Activated T-helper 17 cell treated with anti-CD3 and anti-CD28 coated beads, Interleukin-2, amount 50 U/mL, for 72 hours (primary cell): ENCODE data around the gene RPUSD2. TPM values are rescaled to one million over a fixed set of nuclear protein-coding genes. Genes with fewer than 3 reads are reported as not detected.

Experiments used
- ATAC-seq: fragments of 150-1000 bp; cut with Tn5 transposase; replicated peaks from 2 replicates; pipeline ENCODE4 v1.10.0; 2021; ENCODE audit warnings: mild to moderate bottlenecking, moderate library complexity
- H3K27ac Mint-ChIP-seq: one replicate; pipeline ENCODE4 v1.8.0; 2022; ENCODE audit warnings: mixed read lengths
- H3K27me3 Mint-ChIP-seq: one replicate; pipeline ENCODE4 v1.8.0; 2022; ENCODE audit warnings: mixed read lengths
- H3K36me3 Mint-ChIP-seq: one replicate; pipeline ENCODE4 v1.8.0; 2022; ENCODE audit warnings: low read depth, mild to moderate bottlenecking, mixed read lengths
- H3K4me1 Mint-ChIP-seq: one replicate; pipeline ENCODE4 v1.8.0; 2022; ENCODE audit warnings: mixed read lengths
- H3K4me3 Mint-ChIP-seq: one replicate; pipeline ENCODE4 v1.8.0; 2022; ENCODE audit warnings: mild to moderate bottlenecking, mixed read lengths
- H3K9me3 Mint-ChIP-seq: one replicate; pipeline ENCODE4 v1.8.0; 2022; ENCODE audit warnings: mixed read lengths
- total RNA-seq, 2 donors: library from RNA; stranded (reverse); gene quantifications; one replicate each; pipeline ENCODE4 v1.2.3, GENCODE V29; 2022

Gene RPUSD2
- total RNA-seq, 2 donors from 2014 or later, result 8.5 to 14.2 TPM

- Mint-ChIP-seq H3K27me3 (no peaks in the 10 kb centered on the region), H3K9me3 (no peaks in the 10 kb centered on the region), H3K36me3 (no peaks in the 10 kb centered on the region), H3K4me3 (no peak overlapping the region), H3K4me1 (no peaks in the 10 kb centered on the region), H3K27ac (no peak overlapping the region)
- ATAC-seq, result no peak
Measured at GRCh38 chr15:40584191-40584590, 15.1 kb downstream of the RPUSD2 start.

- Mint-ChIP-seq H3K4me1 (peaks cover 19% of the 10 kb centered on the region), H3K9me3 (no peaks in the 10 kb centered on the region), H3K27me3 (no peaks in the 10 kb centered on the region), H3K27ac (peak overlapping the region; percentile 87), H3K4me3 (peak overlapping the region; percentile 89), H3K36me3 (peaks cover 10% of the 10 kb centered on the region)
- ATAC-seq, result no peak
Measured at GRCh38 chr15:40590667-40591050, 21.6 kb downstream of the RPUSD2 start.

- peaks cover 19% of the 10 kb centered on the region for H3K4me1 Mint-ChIP-seq
- H3K27me3 Mint-ChIP-seq, result no peaks in the 10 kb centered on the region
- H3K27ac Mint-ChIP-seq, result no peak overlapping the region
- no peak for ATAC-seq
- no peak overlapping the region for H3K4me3 Mint-ChIP-seq
- peaks cover 10% of the 10 kb centered on the region for H3K36me3 Mint-ChIP-seq
- no peaks in the 10 kb centered on the region for H3K9me3 Mint-ChIP-seq
Measured at GRCh38 chr15:40591389-40591788, 22.3 kb downstream of the RPUSD2 start.

- no peak for ATAC-seq
- H3K9me3 Mint-ChIP-seq, result no peaks in the 10 kb centered on the region
- H3K27ac Mint-ChIP-seq, result peak overlapping the region; percentile 99
- peak overlapping the region; percentile 90 for H3K4me3 Mint-ChIP-seq
- peaks cover 10% of the 10 kb centered on the region for H3K36me3 Mint-ChIP-seq
- H3K27me3 Mint-ChIP-seq, result no peaks in the 10 kb centered on the region
- H3K4me1 Mint-ChIP-seq, result peaks cover 19% of the 10 kb centered on the region
Measured at GRCh38 chr15:40593165-40593564, 24.1 kb downstream of the RPUSD2 start.

- ATAC-seq, result peak; percentile 88
- Mint-ChIP-seq H3K27ac (peak within 1 kb of the TSS; percentile 99), H3K36me3 (peaks cover 10% of the 10 kb centered on the region), H3K4me1 (peaks cover 19% of the 10 kb centered on the region), H3K9me3 (no peaks in the 10 kb centered on the region), H3K4me3 (peak within 1 kb of the TSS; percentile 90), H3K27me3 (no peaks in the 10 kb centered on the region)
Measured at GRCh38 chr15:40593588-40594428, 24.7 kb downstream of the RPUSD2 start, which contains the start of gene KNL1. TSS of gene KNL1 (plus strand) at chr15:40594249. CDS start at chr15:40602932, 8,683 bp downstream.

GRCh38 chr15:40594429-40594836, 25.3 kb downstream of the RPUSD2 start:
- Mint-ChIP-seq H3K36me3 (peaks cover 10% of the 10 kb centered on the region), H3K9me3 (no peaks in the 10 kb centered on the region), H3K27me3 (no peaks in the 10 kb centered on the region), H3K4me3 (peak overlapping the region; percentile 90), H3K4me1 (peaks cover 19% of the 10 kb centered on the region), H3K27ac (peak overlapping the region; percentile 99)
- peak; percentile 59 for ATAC-seq

- Mint-ChIP-seq H3K9me3 (no peaks in the 10 kb centered on the region), H3K36me3 (peaks cover 10% of the 10 kb centered on the region), H3K4me3 (peak overlapping the region; percentile 90), H3K27ac (peak overlapping the region; percentile 99), H3K27me3 (no peaks in the 10 kb centered on the region), H3K4me1 (peaks cover 13% of the 10 kb centered on the region)
- ATAC-seq, result no peak
Measured at GRCh38 chr15:40595219-40595618, 26.1 kb downstream of the RPUSD2 start.

GRCh38 chr15:40595773-40596172, 26.7 kb downstream of the RPUSD2 start:
- Mint-ChIP-seq H3K9me3 (no peaks in the 10 kb centered on the region), H3K4me1 (peaks cover 10% of the 10 kb centered on the region), H3K4me3 (peak overlapping the region; percentile 90), H3K27ac (no peak overlapping the region), H3K36me3 (peaks cover 10% of the 10 kb centered on the region), H3K27me3 (no peaks in the 10 kb centered on the region)
- ATAC-seq, result no peak

GRCh38 chr15:40597024-40597423, 27.9 kb downstream of the RPUSD2 start:
- Mint-ChIP-seq H3K27me3 (no peaks in the 10 kb centered on the region), H3K4me1 (peaks cover 10% of the 10 kb centered on the region), H3K27ac (no peak overlapping the region), H3K4me3 (no peak overlapping the region), H3K36me3 (peaks cover 10% of the 10 kb centered on the region), H3K9me3 (no peaks in the 10 kb centered on the region)
- ATAC-seq, result no peak

GRCh38 chr15:40598126-40598525, 29.0 kb downstream of the RPUSD2 start:
- peaks cover 10% of the 10 kb centered on the region for H3K4me1 Mint-ChIP-seq
- H3K27ac Mint-ChIP-seq, result no peak overlapping the region
- no peaks in the 10 kb centered on the region for H3K27me3 Mint-ChIP-seq
- peaks cover 10% of the 10 kb centered on the region for H3K36me3 Mint-ChIP-seq
- no peak for ATAC-seq
- H3K4me3 Mint-ChIP-seq, result no peak overlapping the region
- H3K9me3 Mint-ChIP-seq, result no peaks in the 10 kb centered on the region

- peaks cover 8% of the 10 kb centered on the region for H3K4me1 Mint-ChIP-seq
- no peaks in the 10 kb centered on the region for H3K27me3 Mint-ChIP-seq
- no peak overlapping the region for H3K27ac Mint-ChIP-seq
- H3K9me3 Mint-ChIP-seq, result no peaks in the 10 kb centered on the region
- no peak overlapping the region for H3K4me3 Mint-ChIP-seq
- ATAC-seq, result no peak
- peaks cover 5% of the 10 kb centered on the region for H3K36me3 Mint-ChIP-seq
Measured at GRCh38 chr15:40598672-40599071, 29.6 kb downstream of the RPUSD2 start.

- H3K36me3 Mint-ChIP-seq, result no peaks in the 10 kb centered on the region
Measured at GRCh38 chr15:40600956-40601355, 31.9 kb downstream of the RPUSD2 start.

GRCh38 chr15:40603935-40604334, 34.8 kb downstream of the RPUSD2 start:
- no peak for ATAC-seq
- H3K4me1 Mint-ChIP-seq, result no peaks in the 10 kb centered on the region
- no peaks in the 10 kb centered on the region for H3K36me3 Mint-ChIP-seq
- H3K27me3 Mint-ChIP-seq, result no peaks in the 10 kb centered on the region
- H3K27ac Mint-ChIP-seq, result no peak overlapping the region
- no peak overlapping the region for H3K4me3 Mint-ChIP-seq
- no peaks in the 10 kb centered on the region for H3K9me3 Mint-ChIP-seq

More at GRCh38 chr15:40600956-40601355, 31.9 kb downstream of the RPUSD2 start:
- no peaks in the 10 kb centered on the region for H3K9me3 Mint-ChIP-seq
- ATAC-seq, result no peak
- H3K4me3 Mint-ChIP-seq, result no peak overlapping the region
- H3K27ac Mint-ChIP-seq, result no peak overlapping the region
- H3K4me1 Mint-ChIP-seq, result no peaks in the 10 kb centered on the region
- H3K27me3 Mint-ChIP-seq, result no peaks in the 10 kb centered on the region

GRCh38 chr15:40613080-40613479, 44.0 kb downstream of the RPUSD2 start:
- no peak for ATAC-seq
- no peak overlapping the region for H3K4me3 Mint-ChIP-seq
- no peaks in the 10 kb centered on the region for H3K27me3 Mint-ChIP-seq
- H3K36me3 Mint-ChIP-seq, result peaks cover 4% of the 10 kb centered on the region
- H3K9me3 Mint-ChIP-seq, result no peaks in the 10 kb centered on the region
- no peaks in the 10 kb centered on the region for H3K4me1 Mint-ChIP-seq
- no peak overlapping the region for H3K27ac Mint-ChIP-seq

- H3K27me3 Mint-ChIP-seq, result no peaks in the 10 kb centered on the region
- no peaks in the 10 kb centered on the region for H3K9me3 Mint-ChIP-seq
Measured at GRCh38 chr15:40618023-40618422, 48.9 kb downstream of the RPUSD2 start.

More at GRCh38 chr15:40618023-40618422, 48.9 kb downstream of the RPUSD2 start:
- Mint-ChIP-seq H3K27ac (no peak overlapping the region), H3K4me3 (no peak overlapping the region), H3K36me3 (peaks cover 11% of the 10 kb centered on the region), H3K4me1 (no peaks in the 10 kb centered on the region)
- no peak for ATAC-seq
